LNCaP clone FGC (cell line): ENCODE results near the gene HECTD2.

Experiments
- DNase-seq: peaks from one replicate; pipeline ENCODE4 v3.0.0-alpha.2; 2011; ENCODE audit warnings: low read depth
- H3K4me3 ChIP-seq: 2 replicates; pipeline ENCODE4 v1.5.1; 2011; ENCODE audit warnings: mild to moderate bottlenecking, low read depth, low read length, control low read depth
- TF ChIP-seq, protein P1 (sequence below): IDR thresholded peaks from 2 replicates; pipeline ENCODE4 v1.5.1; 2012; ENCODE audit warnings: mild to moderate bottlenecking; ENCODE audit not compliant: control insufficient read depth, insufficient read depth; ENCODE audit errors: extremely low read depth

Gene HECTD2

GRCh38 chr10:91391920-91392319 lies 18.2 kb upstream of the HECTD2 start:
- DNase-seq = no peak

GRCh38 chr10:91406322-91406721 lies 3.8 kb upstream of the HECTD2 start:
- H3K4me3 ChIP-seq = no peak overlapping the region
- TF ChIP-seq, protein P1, sequence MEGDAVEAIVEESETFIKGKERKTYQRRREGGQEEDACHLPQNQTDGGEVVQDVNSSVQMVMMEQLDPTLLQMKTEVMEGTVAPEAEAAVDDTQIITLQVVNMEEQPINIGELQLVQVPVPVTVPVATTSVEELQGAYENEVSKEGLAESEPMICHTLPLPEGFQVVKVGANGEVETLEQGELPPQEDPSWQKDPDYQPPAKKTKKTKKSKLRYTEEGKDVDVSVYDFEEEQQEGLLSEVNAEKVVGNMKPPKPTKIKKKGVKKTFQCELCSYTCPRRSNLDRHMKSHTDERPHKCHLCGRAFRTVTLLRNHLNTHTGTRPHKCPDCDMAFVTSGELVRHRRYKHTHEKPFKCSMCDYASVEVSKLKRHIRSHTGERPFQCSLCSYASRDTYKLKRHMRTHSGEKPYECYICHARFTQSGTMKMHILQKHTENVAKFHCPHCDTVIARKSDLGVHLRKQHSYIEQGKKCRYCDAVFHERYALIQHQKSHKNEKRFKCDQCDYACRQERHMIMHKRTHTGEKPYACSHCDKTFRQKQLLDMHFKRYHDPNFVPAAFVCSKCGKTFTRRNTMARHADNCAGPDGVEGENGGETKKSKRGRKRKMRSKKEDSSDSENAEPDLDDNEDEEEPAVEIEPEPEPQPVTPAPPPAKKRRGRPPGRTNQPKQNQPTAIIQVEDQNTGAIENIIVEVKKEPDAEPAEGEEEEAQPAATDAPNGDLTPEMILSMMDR = no peak
- no peak for DNase-seq

More at GRCh38 chr10:91391920-91392319, 18.2 kb upstream of the HECTD2 start:
- H3K4me3 ChIP-seq = no peak overlapping the region
- TF ChIP-seq, protein P1 = no peak

DNA sequence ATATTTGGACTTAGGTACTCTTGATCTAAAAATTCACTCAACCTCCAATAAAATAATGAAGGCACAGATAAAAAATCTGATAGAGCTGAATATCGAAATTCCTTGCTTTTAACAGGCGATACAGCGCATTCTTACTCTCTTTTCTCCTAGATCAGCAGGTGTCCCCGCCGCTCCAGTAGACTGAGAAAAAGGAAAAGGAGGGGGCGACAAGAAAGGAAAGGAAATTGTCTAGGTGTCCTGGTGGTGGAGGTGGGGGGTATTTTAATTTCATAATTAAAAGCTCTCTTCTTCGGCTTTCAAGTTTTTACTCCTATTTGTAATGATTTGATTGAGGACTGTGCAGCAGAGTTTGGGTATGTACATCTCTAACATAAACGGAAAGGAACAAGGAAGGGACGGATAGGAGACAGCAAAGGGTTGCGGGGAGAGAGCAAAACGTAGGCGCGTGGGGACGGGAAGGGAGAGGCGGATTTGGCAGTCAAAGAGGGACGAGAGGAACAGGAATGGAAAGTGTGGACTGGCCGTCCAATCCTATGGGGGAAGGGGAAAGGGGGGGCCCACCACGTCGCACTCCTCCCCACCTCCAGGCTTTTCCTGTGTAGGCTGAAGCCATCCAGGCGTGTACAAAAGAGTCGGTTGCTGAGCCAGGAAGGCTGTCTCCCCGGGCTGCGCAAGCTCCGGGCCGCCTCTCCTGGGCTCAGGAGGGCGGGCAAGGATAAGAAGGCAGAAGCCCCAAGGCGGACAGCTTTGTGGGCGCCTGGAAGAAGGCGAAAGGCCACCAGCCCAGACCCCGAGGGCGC lies 875 bp upstream of the HECTD2 start:
- H3K4me3 ChIP-seq = peak overlapping the region; percentile 72
- TF ChIP-seq, protein P1 = peak; percentile 46
- no peak for DNase-seq

DNA sequence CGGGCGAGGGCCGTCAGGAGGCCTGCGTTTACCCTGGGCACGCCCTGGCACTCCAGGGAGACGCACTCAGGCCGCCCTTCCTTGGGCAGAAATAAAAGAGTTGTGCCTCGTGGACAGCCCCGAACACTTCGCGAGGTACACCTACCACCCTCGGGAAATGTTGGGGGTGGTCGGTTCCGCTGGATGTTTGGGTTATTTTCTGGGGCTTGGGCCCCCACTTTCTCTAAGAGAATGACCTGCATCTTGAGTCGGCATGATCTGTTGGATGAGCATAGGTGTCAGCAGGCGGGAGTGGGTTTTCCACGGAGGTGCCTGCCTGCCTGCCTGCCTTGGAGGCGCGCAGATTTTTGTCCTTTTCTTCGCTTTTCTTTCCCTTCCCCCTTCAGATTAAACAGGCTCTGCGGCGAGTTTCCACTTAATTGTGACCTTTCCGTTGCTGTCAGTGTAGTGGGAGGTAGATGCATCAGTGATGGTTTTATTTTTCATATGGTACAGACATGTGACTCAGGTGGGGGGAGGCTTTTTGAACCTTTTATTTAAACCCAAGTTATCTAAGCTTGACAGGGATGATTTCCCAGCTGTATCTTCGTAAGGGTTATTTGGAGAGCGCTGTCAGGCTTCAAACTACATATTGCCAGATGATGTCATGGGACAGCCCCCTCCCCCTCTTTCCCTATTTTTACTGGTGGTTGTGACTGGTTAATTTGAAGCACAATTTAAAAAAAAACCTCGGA lies 661 bp downstream of the HECTD2 start:
- peak overlapping the region; percentile 72 for H3K4me3 ChIP-seq
- TF ChIP-seq, protein P1 = no peak
- no peak for DNase-seq

DNA sequence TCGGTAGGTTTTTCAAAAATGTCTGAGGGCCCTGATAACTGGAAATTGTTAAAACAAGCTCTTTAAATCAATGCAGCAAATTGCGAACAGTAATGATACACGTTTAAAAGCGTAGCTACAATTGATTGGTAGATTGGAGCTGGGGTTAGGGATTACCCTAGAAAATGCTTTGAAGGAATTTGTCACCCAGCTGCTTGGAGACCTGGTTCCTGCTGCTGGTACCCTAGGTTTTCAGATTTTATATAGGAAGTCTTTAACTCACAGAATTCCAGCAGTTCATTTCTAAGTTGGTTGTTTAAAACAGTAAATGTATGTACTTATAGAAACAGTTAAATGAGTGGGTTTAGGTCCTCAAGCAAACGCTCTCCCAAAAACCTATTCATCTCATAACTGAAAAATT lies 1.5 kb downstream of the HECTD2 start:
- no peak overlapping the region for H3K4me3 ChIP-seq
- TF ChIP-seq, protein P1 = no peak
- no peak for DNase-seq

DNA sequence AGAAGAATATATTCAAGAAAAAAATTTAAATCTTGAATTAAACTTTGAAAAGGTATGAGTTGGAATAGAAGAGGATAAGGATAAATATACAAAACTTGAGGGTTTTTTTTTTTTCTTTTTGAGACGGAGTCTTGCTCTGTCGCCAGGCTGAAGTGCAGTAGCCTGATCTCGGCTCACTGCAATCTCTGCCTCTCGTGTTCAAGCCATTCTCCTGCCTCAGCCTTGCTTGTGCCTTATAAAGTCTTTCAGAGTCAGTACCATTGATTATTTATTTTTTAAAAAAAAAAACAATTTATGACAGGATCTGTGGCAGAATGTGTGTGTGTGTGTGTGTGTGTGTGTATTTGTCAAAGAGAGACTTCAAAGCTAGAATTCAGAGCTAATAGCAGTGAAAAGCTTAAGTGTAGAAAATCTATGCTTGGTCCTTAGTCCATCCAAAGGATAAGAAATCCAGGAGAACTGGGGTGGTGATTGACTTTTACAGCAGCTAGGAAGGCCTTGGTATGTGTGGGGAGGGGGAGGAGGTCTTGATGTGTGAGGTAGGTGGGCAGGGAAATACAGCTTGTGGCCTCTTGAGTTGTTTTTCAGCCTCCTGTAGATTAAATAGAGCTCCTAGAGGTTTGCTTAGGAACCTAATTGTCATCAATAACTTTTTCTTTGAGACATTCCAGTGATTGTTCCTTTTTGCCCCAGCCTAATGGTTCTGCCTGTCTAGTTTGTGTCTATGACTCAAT lies 2.4 kb downstream of the HECTD2 start:
- TF ChIP-seq, protein P1 = no peak
- no peak for DNase-seq
- no peak overlapping the region for H3K4me3 ChIP-seq
